ENCODE measurements around the gene KMT5B. TPM values are rescaled to one million over a fixed set of nuclear protein-coding genes. Genes with fewer than 3 reads are reported as not detected.

KMT5B gene
- total and polyA plus RNA-seq, 2 of the 13 experiments (the other 11 are each of a cell fraction or from before 2014, with no cell fraction given): 17.6 to 23.7 TPM

DNA sequence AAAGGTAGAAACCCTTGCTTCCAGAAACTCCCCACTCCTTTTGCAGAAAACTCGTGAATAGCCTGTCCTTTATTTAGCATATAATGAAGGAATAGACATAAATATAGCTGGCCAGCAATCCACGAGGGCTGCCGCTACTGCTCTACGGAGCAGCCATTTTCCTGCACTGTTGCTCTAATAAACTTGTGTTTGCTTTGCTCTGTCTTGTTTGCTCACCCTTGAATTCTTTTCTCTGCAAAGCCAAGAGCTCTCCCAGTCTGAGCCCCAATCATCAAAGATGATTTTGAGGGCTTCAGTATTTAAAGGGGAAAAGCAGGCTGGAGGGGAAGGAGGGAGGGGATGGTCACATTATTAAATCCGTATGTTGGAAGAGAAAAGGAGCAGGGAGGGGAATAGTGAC, 75.3 kb downstream of the KMT5B start (continued):
- TF ChIP-seq ZNF782 (CRISPR knock-in tag; IDR thresholded peaks at IDR 0.05; ENCODE audit: borderline replicate concordance) (no peak), ZBTB21 (CRISPR knock-in tag; IDR thresholded peaks at IDR 0.05) (no peak), ELK4 (CRISPR knock-in tag; IDR thresholded peaks at IDR 0.05; ENCODE audit: borderline replicate concordance) (no peak), FOXK1 (CRISPR knock-in tag; IDR thresholded peaks at IDR 0.05; ENCODE audit: borderline replicate concordance, low read depth) (no peak), PHB2 (IDR thresholded peaks at IDR 0.05; ENCODE audit: partially characterized antibody) (no peak), RAD21 (CRISPR knock-in tag; IDR thresholded peaks at IDR 0.05) (no peak), ZNF768 (CRISPR knock-in tag; IDR thresholded peaks at IDR 0.05) (no peak), ZNF367 (CRISPR knock-in tag; IDR thresholded peaks at IDR 0.05; ENCODE audit: borderline replicate concordance) (no peak), ZNF577 (CRISPR knock-in tag; IDR thresholded peaks at IDR 0.05; ENCODE audit: borderline replicate concordance, low read depth) (no peak), TBX2 (CRISPR knock-in tag; IDR thresholded peaks at IDR 0.05; ENCODE audit: borderline replicate concordance) (no peak), ZBTB39 (CRISPR knock-in tag; IDR thresholded peaks at IDR 0.05) (no peak), ZMAT5 (CRISPR knock-in tag; IDR thresholded peaks at IDR 0.05; ENCODE audit: borderline replicate concordance, low read depth) (no peak), MED13 (CRISPR knock-in tag; IDR thresholded peaks at IDR 0.05) (no peak), SAP130 (CRISPR knock-in tag; IDR thresholded peaks at IDR 0.05; ENCODE audit: low read depth) (peak; percentile 66), IKZF1 (IDR thresholded peaks at IDR 0.05) (no peak), EZH2 (conservative IDR thresholded peaks at IDR 0.05; ENCODE audit: low read depth, low read length) (no peak), ZNF547 (CRISPR knock-in tag; IDR thresholded peaks at IDR 0.05) (no peak)
- TF ChIP-seq, protein P1, sequence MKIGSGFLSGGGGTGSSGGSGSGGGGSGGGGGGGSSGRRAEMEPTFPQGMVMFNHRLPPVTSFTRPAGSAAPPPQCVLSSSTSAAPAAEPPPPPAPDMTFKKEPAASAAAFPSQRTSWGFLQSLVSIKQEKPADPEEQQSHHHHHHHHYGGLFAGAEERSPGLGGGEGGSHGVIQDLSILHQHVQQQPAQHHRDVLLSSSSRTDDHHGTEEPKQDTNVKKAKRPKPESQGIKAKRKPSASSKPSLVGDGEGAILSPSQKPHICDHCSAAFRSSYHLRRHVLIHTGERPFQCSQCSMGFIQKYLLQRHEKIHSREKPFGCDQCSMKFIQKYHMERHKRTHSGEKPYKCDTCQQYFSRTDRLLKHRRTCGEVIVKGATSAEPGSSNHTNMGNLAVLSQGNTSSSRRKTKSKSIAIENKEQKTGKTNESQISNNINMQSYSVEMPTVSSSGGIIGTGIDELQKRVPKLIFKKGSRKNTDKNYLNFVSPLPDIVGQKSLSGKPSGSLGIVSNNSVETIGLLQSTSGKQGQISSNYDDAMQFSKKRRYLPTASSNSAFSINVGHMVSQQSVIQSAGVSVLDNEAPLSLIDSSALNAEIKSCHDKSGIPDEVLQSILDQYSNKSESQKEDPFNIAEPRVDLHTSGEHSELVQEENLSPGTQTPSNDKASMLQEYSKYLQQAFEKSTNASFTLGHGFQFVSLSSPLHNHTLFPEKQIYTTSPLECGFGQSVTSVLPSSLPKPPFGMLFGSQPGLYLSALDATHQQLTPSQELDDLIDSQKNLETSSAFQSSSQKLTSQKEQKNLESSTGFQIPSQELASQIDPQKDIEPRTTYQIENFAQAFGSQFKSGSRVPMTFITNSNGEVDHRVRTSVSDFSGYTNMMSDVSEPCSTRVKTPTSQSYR (CRISPR knock-in tag; IDR thresholded peaks at IDR 0.05; ENCODE audit: borderline replicate concordance): no peak
- TF ChIP-seq, protein P2, sequence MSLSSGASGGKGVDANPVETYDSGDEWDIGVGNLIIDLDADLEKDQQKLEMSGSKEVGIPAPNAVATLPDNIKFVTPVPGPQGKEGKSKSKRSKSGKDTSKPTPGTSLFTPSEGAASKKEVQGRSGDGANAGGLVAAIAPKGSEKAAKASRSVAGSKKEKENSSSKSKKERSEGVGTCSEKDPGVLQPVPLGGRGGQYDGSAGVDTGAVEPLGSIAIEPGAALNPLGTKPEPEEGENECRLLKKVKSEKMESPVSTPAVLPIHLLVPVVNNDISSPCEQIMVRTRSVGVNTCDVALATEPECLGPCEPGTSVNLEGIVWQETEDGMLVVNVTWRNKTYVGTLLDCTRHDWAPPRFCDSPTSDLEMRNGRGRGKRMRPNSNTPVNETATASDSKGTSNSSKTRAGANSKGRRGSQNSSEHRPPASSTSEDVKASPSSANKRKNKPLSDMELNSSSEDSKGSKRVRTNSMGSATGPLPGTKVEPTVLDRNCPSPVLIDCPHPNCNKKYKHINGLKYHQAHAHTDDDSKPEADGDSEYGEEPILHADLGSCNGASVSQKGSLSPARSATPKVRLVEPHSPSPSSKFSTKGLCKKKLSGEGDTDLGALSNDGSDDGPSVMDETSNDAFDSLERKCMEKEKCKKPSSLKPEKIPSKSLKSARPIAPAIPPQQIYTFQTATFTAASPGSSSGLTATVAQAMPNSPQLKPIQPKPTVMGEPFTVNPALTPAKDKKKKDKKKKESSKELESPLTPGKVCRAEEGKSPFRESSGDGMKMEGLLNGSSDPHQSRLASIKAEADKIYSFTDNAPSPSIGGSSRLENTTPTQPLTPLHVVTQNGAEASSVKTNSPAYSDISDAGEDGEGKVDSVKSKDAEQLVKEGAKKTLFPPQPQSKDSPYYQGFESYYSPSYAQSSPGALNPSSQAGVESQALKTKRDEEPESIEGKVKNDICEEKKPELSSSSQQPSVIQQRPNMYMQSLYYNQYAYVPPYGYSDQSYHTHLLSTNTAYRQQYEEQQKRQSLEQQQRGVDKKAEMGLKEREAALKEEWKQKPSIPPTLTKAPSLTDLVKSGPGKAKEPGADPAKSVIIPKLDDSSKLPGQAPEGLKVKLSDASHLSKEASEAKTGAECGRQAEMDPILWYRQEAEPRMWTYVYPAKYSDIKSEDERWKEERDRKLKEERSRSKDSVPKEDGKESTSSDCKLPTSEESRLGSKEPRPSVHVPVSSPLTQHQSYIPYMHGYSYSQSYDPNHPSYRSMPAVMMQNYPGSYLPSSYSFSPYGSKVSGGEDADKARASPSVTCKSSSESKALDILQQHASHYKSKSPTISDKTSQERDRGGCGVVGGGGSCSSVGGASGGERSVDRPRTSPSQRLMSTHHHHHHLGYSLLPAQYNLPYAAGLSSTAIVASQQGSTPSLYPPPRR (CRISPR knock-in tag; IDR thresholded peaks at IDR 0.05; ENCODE audit: borderline replicate concordance): no peak

All from HepG2 (cell line).